ENCODE data around the gene GINS1. TPM values are rescaled to one million over a fixed set of nuclear protein-coding genes. Genes with fewer than 3 reads are reported as not detected.
"Not testable (repeated sequence)": the region's sequence is repeated elsewhere in the genome, so short reads cannot be mapped to it uniquely, and the experiment has no call there.

The GINS1 gene
- total RNA-seq, 1 donor from 2014 or later: 0.46 TPM

DNA sequence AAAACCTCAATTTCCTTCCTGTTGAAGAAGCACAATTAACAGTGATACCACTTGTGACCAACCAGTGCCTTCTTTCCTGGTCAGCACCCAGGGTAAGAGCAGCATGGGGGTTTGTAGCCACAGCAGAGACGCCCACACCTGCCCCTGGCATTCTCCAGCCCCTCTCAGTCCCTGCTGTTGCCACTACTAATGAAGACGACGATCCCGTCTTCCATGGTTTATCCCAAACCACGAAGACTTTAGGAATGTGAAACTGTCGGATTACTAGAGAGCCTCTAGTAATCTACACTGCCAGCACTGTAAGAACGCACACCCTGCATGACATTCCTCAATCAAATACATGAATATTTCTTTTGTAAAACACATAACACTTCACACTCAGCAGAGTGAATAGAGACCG, 60.0 kb downstream of the GINS1 start:
- DNase-seq (no peak), ATAC-seq (ENCODE audit: poor library complexity) (no peak)
- intact Hi-C loops (cut with DNase I): no loop called here

DNA sequence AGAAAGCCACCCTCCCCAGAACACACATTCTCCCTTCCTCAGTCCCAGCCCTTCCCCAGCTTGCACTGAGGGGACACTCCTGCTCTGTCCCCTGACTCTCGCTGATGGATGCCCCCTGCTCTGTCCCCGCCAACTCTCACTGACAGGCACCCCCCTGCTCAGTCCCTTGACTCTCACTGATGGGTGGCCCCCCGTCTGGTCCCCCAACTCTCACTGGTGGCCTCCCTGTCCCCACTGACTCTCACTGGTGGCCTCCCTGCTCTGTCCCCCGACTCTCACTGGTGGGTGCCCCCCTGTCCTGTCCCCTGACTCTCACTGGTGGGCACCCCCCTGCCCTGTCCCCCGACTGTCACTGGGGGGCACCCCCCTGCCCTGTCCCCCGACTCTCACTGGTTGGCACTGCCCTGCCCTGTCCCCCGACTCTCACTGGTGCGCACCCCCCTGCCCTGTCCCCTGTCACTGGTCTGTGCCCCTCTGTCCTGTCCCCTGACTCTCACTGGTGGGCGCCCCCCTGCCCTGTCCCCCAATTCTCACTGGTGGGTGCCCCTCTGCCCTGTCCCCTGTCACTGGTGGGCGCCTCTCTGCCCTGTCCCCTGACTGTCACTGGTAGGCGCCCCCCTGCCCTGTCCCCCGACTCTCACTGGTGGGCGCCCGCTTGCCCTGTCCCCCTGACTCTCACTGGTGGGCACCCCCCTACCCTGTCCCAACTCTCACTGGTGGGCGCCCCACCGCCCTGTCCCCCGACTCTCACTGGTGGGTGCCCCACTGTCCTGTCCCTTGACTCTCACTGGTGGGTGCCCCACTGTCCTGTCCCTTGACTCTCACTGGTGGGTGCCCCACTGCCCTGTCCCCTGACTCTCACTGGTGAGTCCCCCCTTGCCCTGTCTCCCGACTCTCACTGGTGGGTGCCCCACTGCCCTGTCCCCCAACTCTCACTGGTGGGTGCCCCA, 60.9 kb downstream of the GINS1 start:
- DNase-seq (no peak), ATAC-seq (ENCODE audit: poor library complexity) (no peak)
- intact Hi-C loops (cut with DNase I): no loop called here

DNA sequence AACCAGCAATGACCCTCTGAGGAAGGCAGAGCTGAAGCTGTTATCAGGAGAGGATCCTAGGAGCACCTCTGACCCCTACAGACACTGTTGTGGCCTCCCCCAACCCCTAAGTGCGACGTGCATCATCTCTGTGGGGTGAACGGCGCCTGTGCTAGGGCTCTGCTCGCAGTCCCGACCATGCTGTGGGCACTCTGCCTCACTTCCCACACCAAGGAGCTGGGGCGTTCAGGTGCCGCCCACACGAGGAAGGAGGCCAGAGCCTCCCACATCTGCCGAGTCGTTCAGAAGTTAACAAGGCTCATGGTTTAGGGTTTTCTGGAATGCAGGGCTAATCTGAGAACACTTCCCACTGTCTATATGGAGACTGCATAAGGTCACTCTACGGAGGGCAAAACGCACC, 62.1 kb downstream of the GINS1 start:
- intact Hi-C loops (cut with DNase I): no loop called here
- DNase-seq: no peak
- no peak for ATAC-seq (ENCODE audit: poor library complexity)

DNA sequence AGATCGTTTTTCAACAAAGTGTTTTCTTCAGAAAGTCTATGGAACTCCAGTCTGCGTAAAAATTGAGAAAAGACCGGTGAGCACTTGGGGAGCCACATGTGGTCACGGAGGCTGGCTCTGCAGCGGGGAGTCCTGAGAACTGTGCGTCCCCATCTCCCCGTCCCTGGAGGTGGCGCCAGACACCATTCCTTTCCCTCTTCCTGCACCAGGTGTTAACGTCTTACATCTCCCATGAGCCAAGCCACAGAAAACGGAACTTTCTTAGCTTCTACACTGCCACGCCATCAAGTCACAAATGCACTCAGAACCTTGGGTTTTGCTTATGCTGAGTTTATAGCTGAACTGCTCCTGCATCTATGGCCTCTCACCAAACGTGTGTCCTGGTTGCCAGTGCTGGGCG, 62.6 kb downstream of the GINS1 start:
- DNase-seq (no peak), ATAC-seq (ENCODE audit: poor library complexity) (no peak)
- intact Hi-C loops (cut with DNase I): no loop called here

DNA sequence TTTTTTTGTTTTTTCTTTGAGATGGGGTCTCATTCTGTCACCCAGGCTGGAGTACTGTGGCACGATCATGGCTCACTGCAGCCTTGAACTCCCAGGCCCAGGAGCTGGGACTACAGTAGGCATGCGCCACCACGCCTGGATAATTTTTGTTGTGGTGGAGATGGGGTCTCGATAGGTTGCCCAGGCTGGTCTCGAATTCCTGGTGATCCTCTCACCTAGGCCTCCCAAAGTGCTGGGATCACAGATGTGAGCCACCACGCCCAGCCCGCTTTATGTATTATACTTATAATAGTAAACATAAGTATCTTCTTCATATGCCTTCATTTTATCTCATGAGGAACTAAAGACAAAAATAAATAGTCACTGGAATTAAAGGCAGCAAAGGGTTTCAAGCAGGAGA, 63.5 kb downstream of the GINS1 start:
- intact Hi-C loops (cut with DNase I): no loop called here
- DNase-seq (no peak), ATAC-seq (ENCODE audit: poor library complexity) (no peak)

DNA sequence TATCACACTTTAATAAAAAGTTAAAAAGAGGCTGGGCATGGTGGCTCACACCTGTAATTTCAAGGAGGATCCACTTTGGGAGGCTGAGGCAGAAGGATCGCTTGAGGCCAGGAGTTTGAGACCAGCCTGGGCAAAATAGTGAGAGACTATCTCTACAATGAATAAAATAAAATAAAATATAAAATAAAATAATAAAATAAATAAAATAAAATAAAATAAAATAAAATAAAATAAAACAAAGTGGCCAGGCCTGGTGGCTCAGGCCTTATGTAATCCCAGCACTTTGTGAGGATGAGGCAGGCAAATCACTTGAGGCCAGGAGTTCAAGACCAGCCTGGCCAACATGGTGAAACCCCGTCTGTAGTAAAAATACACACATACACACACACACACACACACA, 65.8 kb downstream of the GINS1 start:
- intact Hi-C loops (cut with DNase I); ATAC-seq (ENCODE audit: poor library complexity); DNase-seq: not testable (repeated sequence)

DNA sequence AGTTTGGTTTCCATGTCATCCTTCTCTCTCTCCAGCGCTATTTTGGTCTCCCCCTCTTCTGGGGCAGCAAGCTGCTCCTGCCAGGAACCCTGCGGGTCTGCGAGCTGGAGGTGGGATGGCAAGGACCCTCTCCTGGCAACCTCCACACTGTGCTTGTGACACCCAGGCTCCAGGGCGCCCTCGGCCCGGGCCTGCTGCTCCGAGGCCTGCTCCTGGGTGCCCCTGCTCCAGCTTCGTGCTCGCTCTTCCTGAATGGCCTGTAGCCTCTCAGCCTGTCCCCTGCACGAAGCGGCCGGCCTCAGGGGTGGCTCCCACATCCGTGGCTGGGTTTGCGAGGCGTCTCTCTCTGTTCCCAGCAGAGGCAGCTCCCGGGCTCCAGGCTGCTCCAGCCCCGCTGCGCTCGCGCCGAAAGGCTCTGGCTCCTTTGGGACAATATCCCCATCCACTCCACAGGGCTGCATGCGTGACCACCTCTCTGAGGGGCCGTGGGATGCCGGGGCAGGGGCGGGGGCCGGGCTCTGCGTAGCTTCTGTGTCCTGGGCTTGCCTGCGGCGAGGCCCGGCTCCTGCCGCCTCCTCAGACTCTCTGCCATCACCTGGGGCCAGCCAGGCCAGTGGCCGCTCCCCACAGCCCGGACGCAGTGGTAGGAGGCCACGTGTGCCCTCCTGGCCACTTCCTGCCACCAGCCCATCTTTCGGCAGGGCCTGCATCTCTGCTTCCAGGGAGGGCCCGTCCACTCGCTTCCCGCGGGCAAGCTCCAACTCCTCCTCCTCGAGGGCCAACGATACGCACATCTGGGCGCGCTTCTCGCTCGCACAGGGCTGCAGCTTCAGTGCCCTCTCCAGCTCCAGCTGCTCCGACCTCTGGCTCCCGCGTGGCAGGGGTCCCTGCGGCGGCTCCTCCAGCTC, 68.9 kb downstream of the GINS1 start:
- no peak for ATAC-seq (ENCODE audit: poor library complexity)
- intact Hi-C loops (cut with DNase I): no loop called here
- no peak for DNase-seq

DNA sequence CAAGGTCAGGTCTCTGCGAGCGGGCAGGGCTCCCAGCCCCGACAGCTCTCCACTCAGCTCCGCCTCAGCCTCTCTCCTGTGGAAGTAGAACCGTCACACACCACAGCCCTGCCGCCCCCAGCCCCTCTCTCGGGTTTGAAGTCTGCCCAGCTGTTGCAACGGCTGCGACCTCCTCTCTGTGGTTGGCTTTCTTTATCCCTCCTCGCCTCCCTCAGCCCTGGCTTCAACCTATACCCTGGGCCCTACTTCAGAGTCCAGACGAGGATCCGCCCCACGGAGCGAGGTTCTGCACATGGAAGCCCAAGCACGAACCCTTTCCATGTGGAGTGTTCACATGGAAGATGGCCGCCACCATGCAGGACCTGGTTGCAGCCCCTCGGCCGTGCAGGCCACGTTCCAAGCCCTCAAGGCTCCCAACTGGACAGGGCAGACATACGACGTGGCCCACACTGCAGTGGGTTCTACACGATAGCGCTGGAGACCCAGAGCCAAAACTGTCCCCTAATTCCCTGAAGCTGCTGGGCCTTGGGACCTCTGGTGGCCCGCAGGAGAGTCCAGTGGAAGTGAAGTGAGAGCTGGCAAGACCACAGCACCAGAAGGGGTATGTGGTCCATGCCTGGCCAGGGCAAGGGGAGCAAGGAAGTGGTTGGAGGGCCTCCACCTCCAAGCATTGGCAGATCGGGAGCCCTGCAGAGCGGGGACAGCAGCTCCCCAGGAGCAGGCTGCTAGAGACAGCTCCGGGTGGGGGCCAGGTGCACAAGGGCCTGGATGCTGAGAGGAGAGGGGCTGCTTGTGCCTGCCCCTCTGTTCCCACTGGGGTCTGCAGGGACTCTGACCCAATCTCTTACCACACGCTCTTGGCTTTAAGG, 69.8 kb downstream of the GINS1 start:
- intact Hi-C loops (cut with DNase I): no loop called here
- ATAC-seq (ENCODE audit: poor library complexity) (no peak), DNase-seq (no peak)

DNA sequence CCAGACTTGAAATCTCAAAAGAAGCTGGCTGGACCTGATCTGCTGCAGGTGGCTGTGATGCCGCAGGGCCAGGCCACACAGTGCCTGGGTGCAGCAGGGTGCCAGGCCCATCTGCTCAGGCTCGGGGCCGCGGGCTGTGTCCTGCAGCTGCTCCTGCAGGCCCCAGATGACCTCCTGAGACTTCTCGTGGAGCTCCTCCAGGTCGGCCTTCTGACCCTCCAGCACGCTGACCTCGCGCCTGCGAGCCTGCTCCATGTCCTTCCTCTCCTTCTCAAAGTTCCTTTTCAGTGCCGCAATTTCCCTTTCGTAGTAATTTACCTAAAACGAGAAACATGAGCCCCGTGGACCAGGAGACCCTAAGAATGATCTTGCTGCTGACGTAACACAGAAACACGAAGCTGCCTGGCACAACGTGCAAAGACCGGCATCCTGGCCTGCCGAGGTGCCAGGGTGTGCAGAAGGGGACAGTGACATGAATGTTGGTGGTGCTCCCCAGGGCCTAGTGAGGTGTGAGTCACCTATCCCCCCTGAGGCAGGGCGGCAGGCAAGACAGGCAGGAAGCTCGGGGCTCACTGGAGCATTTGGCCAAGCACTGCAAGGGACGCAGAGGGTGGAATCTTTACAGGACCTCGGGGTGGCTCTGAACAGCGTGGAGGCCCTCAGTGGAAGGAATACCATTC, 71.6 kb downstream of the GINS1 start:
- intact Hi-C loops (cut with DNase I): no loop called here
- DNase-seq: no peak
- no peak for ATAC-seq (ENCODE audit: poor library complexity)

DNA sequence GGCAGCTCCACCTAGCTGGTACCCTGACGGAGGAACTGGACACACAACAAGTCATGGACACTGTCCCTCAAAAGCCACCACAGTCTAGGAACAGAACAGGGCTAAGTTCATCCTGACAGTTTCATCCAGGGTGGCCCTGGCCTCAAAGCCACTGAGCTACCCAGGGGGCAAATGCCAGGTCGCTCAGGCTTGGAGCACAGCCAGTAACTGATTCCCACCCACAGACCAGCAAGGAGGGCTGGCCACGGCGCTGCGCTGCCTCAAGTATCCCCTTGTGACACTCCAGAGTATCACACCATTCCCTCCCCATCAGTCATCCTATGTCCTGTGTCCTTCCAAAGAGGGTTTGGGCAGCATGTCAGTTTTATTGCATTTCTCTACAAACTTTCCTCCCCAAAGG, 72.2 kb downstream of the GINS1 start:
- intact Hi-C loops (cut with DNase I): no loop called here
- DNase-seq (no peak), ATAC-seq (ENCODE audit: poor library complexity) (no peak)

DNA sequence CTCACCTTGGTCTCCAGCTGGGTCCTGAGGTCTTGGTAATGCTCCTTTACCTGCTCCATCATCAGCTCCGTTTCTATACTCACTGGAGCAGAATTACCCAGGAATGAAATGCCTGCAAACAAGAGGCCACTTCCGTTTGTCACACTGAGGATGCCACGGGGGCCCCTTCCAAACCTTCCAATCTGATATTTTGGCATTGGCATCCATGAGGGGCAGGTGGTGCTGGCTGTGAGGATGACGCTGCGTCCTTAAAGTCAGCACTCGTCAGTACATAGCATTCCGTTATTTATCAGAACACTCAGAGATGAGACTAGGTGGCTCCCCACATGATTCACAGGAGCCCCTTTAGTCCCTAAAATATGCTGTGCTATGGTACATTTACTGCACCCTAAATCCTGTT, 72.7 kb downstream of the GINS1 start:
- ATAC-seq (ENCODE audit: poor library complexity): no peak
- intact Hi-C loops (cut with DNase I): no loop called here
- no peak for DNase-seq

DNA sequence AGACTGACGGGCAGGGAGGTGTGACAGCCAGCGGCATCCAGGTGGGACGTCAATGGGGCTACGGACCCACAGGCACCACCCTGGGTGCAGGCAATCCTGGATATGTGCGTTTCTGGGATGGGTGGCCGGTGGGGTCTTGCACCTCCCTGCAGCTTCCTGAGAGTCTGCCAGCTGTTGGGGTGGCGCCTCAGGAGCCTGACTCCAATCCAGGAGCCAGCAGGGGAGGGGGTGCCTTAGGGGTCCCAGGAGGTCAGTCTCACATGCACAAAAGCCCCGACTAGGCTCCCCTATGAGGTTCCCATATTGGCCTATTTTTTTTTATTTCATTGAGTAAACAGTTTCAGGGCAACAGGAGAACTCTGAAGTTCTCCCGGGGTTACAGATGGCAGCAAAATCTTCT, 73.3 kb downstream of the GINS1 start:
- ATAC-seq (ENCODE audit: poor library complexity): no peak
- intact Hi-C loops (cut with DNase I): no loop called here
- DNase-seq: no peak

DNA sequence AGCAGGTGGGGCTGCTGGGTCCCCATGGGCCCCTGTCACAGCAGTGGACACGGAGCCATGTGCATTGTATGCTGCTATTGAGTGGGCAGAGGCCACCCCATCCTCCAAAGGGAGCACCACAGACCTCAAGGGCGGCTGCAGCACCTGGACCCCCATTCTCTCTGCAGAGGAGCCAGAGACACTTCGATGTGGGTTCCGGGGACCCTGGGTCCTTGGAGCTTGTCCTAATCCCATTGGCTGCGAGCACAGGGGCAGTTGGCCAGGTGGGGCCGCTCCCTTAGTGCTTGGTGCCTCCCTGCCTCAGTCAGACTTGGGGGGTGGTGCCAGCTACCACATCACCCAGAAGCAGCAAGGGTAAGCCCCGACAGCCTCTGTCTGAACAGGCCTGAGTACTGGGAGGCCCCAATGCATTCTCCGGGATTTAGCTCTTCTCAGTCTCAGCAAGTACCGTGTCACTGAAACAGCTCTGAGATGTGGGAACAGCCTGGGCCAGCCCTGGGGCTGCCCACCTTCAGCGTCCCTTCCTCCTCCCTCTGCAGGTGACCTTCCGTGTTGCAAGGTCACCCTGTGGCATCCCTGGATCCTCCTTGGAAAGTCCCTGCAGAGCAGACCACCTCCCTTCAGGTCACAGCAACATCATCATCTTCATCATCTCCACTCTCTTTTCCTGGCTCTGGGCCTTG, 73.9 kb downstream of the GINS1 start:
- ATAC-seq (ENCODE audit: poor library complexity): no peak
- intact Hi-C loops (cut with DNase I): no loop called here
- DNase-seq: no peak

DNA sequence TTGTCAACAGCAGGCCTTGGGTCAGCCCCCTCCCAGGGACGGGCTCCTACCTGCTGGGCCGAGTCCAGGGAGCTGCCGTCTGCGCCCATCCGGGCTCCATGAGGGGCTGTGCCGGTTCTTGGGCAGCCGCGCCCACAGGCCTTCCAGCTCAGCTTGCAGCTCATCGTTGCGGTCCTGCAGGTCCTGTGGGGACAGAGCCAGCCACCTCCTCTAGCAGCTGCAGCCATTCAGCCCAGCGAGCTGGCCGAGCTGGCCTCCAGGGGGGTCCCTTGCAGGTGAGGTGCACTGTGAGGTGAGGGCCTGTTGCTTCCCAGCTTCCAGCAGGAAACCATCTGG, 74.4 kb downstream of the GINS1 start:
- no peak for DNase-seq
- ATAC-seq (ENCODE audit: poor library complexity): no peak
- intact Hi-C loops (cut with DNase I): no loop called here

DNA sequence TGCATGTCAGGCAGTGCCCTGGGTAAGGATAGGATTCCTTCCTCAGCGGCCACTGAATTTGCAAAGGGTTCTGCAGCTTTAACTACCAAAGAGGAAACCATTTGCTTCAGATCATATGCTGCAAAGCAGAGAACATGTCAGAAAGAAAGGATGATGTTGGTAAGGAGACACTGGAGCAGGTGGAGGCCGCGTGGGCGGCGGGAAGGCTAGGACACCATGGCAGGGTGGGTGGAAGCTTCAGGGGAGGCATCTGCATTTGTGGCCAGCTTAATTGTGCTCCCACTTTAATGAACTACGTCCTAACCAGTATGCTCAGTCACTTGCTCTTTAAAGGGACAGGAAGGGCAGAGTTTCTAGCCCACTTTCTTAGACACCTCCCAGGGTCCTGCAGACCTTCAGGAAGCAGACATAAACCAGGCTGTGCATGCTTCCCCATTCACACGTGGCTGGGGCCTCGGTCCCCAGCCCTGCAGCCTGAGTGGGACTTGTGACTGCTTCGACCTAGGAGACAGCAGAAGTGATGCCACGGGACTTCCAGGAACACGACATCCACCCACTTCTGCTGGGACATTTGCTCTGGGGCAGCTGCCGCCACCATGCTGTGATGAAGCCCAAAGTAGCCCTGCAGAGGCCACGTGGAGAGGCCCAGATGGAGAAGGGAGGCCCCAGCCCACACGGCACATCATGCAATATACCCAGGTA, 76.1 kb downstream of the GINS1 start:
- DNase-seq (no peak), ATAC-seq (ENCODE audit: poor library complexity) (no peak)
- intact Hi-C loops (cut with DNase I): no loop called here

DNA sequence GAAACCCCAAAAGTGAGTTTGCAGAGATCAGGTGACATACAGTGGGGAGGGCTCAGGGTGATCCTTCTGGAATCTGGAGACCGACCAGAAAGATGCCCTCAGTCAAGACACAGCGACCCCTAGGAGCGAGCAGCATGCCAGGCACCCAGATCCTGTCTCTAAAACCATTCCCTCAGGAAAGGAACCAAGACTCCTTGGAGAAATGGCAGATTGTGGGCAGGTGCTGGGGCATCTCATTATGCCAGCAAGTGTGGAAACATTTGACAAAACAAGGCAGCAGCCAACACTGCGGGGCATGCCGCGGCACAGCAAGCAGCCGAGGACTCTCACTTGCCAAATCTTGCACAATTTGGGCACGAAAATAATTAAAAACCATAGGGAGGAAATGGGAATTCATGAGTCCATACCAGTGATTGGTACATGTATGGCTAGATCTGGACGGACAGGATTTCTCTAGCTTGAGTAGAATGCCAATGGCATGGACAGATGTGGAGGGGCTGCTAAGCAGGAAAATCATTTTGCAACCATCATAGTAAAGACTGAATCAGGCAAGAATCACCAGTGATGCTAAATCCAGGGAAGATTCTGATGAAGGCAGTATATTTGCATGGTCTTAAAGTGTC, 76.9 kb downstream of the GINS1 start:
- intact Hi-C loops (cut with DNase I): no loop called here
- DNase-seq (no peak), ATAC-seq (ENCODE audit: poor library complexity) (no peak)

DNA sequence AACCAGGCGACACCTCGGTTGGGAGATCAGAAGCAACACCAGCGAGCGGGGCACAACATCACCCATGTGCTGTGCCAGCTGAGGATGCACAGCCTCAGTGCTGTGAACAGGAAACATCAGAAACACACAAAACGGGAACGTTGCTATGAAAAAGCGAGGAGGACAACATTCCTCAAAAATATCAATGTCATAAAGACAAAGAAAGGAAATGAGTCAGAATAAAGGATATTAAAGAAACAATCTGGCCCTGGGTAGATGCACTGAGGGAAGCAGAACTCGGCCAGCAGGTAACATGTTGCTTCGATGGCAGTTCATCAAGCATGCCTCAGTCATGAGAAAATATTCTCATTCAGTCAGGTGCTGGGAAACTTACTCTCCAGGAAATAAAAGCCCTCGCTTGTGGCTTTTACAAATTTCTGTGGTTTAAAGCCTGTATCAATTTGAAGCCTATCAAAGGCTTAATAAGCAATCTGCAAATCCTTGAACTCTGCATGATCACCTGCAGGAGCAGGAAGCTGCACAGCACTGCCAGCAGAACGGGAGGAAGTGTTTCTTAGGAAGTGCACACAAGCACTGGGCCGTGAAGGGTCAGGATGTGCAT, 77.5 kb downstream of the GINS1 start:
- ATAC-seq (ENCODE audit: poor library complexity) (no peak), DNase-seq (no peak)
- intact Hi-C loops (cut with DNase I): no loop called here
